HepG2 (cell line): ENCODE results near the gene AGPAT2. TPM values are rescaled to one million over a fixed set of nuclear protein-coding genes. Genes with fewer than 3 reads are reported as not detected.

Experiments used
- ARNT2 ChIP-seq: sonication (generic); formaldehyde crosslinking; IDR thresholded peaks from 2 replicates; pipeline ENCODE4 v1.8.0; 2022; ENCODE audit warnings: mild to moderate bottlenecking, low read depth, missing genetic modification reagents, moderate library complexity
- BRCA1 ChIP-seq: sonication (generic); formaldehyde crosslinking; IDR thresholded peaks from 2 replicates; pipeline ENCODE4 v1.4.0; 2020; ENCODE audit warnings: missing genetic modification reagents
- GABPB1 ChIP-seq: IDR thresholded peaks from 2 replicates; pipeline ENCODE4 v1.6.1; 2016; ENCODE audit warnings: mild to moderate bottlenecking, missing genetic modification reagents, moderate library complexity, missing compliant biosample characterization
- HMG20B ChIP-seq: conservative IDR thresholded peaks from 2 replicates; pipeline ENCODE4 v1.6.1; 2016; ENCODE audit warnings: missing genetic modification reagents, missing compliant biosample characterization
- KDM2A ChIP-seq: sonication (generic); formaldehyde crosslinking; IDR thresholded peaks from 2 replicates; pipeline ENCODE4 v1.4.0; 2020; ENCODE audit warnings: low read depth, missing genetic modification reagents, borderline replicate concordance
- NFATC3 ChIP-seq: sonication (generic); formaldehyde crosslinking; IDR thresholded peaks from 2 replicates; pipeline ENCODE4 v1.5.1; 2020; ENCODE audit warnings: mild to moderate bottlenecking, missing genetic modification reagents
- RAD21 ChIP-seq: fragments of 450-650 bp; formaldehyde crosslinking; IDR thresholded peaks from 2 replicates; pipeline ENCODE4 v1.5.0; 2020; ENCODE audit warnings: mild to moderate bottlenecking
- REL ChIP-seq: sonication (generic); formaldehyde crosslinking; conservative IDR thresholded peaks from 2 replicates; pipeline ENCODE4 v1.8.0; 2022; ENCODE audit warnings: mild to moderate bottlenecking, missing genetic modification reagents, moderate library complexity
- SSRP1 ChIP-seq: IDR thresholded peaks from 2 replicates; pipeline ENCODE4 v1.6.1; 2016; ENCODE audit warnings: control low read depth
- TSC22D2 ChIP-seq: sonication (generic); formaldehyde crosslinking; IDR thresholded peaks from 2 replicates; pipeline ENCODE4 v1.5.1; 2020; ENCODE audit warnings: missing genetic modification reagents, mild to moderate bottlenecking, borderline replicate concordance
- WIZ ChIP-seq: sonication (generic); formaldehyde crosslinking; IDR thresholded peaks from 2 replicates; pipeline ENCODE4 v1.5.1; 2020; ENCODE audit warnings: mild to moderate bottlenecking, missing genetic modification reagents
- ZKSCAN8 ChIP-seq: IDR thresholded peaks from 2 replicates; pipeline ENCODE4 v1.6.1; 2016; ENCODE audit warnings: borderline replicate concordance, missing genetic modification reagents, missing compliant biosample characterization
- ZNF251 ChIP-seq: sonication (generic); formaldehyde crosslinking; IDR thresholded peaks from 2 replicates; pipeline ENCODE4 v1.9.0; 2021; ENCODE audit warnings: mild to moderate bottlenecking, missing genetic modification reagents
- ZNF274 ChIP-seq: sonication (generic); formaldehyde crosslinking; IDR thresholded peaks from 2 replicates; pipeline ENCODE4 v1.5.1; 2020; ENCODE audit warnings: mild to moderate bottlenecking, missing genetic modification reagents
- ZNF605 ChIP-seq: sonication (generic); formaldehyde crosslinking; IDR thresholded peaks from 2 replicates; pipeline ENCODE4 v1.8.0; 2022; ENCODE audit warnings: mild to moderate bottlenecking, missing genetic modification reagents
- ZNF709 ChIP-seq: sonication (generic); formaldehyde crosslinking; IDR thresholded peaks from 2 replicates; pipeline ENCODE4 v1.5.0; 2020; ENCODE audit warnings: mild to moderate bottlenecking, missing genetic modification reagents
- ZNF766 ChIP-seq: sonication (generic); formaldehyde crosslinking; IDR thresholded peaks from 2 replicates; pipeline ENCODE4 v1.5.0; 2020; ENCODE audit warnings: missing genetic modification reagents, borderline replicate concordance
- polyA plus RNA-seq, 8 experiments: library from polyadenylated mRNA; depleted of rRNA in 3 of 8; stranded (reverse) in 7 of 8; unstranded in 1 of 8; fragments of >200 nt; fragmentation: Illumina TruSeq in 4 of 8; extraction: Trizol in 4 of 8; gene quantifications; 2 replicates each; pipeline versions ENCODE4 v1.2.1 to v1.2.3, GENCODE V29; 2011 to 2016; ENCODE audit warnings: low read depth in 4 of 8, missing spikeins in 1 of 8, mixed read lengths in 1 of 8; ENCODE audit not compliant: insufficient read depth in 1 of 8
- total RNA-seq, 5 experiments: library from RNA; depleted of rRNA; stranded (reverse); fragments of >200 nt; fragmentation: Illumina TruSeq; extraction: Trizol; gene quantifications; 2 replicates each; pipeline ENCODE4 v1.2.3, GENCODE V29; 2016; ENCODE audit warnings: low read depth in 1 of 5
- TF ChIP-seq, protein P1 (sequence below): sonication (generic); formaldehyde crosslinking; IDR thresholded peaks from 2 replicates; pipeline ENCODE4 v1.8.0; 2022; ENCODE audit warnings: missing genetic modification reagents, low read depth, mild to moderate bottlenecking, borderline replicate concordance
- TF ChIP-seq, protein P2 (sequence below): IDR thresholded peaks from 2 replicates; pipeline ENCODE4 v1.6.1; 2016
- TF ChIP-seq, protein P3 (sequence below): sonication (generic); formaldehyde crosslinking; IDR thresholded peaks from 2 replicates; pipeline ENCODE4 v1.4.0; 2020; ENCODE audit warnings: mild to moderate bottlenecking, low read depth, missing genetic modification reagents
- TF ChIP-seq, protein P4 (sequence below): sonication (generic); formaldehyde crosslinking; IDR thresholded peaks from 2 replicates; pipeline ENCODE4 v1.4.0; 2020; ENCODE audit warnings: missing genetic modification reagents
- TF ChIP-seq, protein P5 (sequence below): IDR thresholded peaks from 2 replicates; pipeline ENCODE4 v1.6.1; 2016; ENCODE audit warnings: mild to moderate bottlenecking, missing biosample characterization, missing genetic modification reagents
- TF ChIP-seq, protein P6 (sequence below): sonication (generic); formaldehyde crosslinking; IDR thresholded peaks from 2 replicates; pipeline ENCODE4 v1.8.0; 2022; ENCODE audit warnings: missing genetic modification reagents, mild to moderate bottlenecking, inconsistent platforms, borderline replicate concordance
- TF ChIP-seq, protein P7 (sequence below): IDR thresholded peaks from 2 replicates; pipeline ENCODE4 v1.6.1; 2012; ENCODE audit warnings: inconsistent platforms
- TF ChIP-seq, protein P8 (sequence below): IDR thresholded peaks from 2 replicates; pipeline ENCODE4 v1.6.1; 2016; ENCODE audit warnings: low read depth

The AGPAT2 gene
- total and polyA plus RNA-seq, 2 of the 13 experiments (the other 11 are each of a cell fraction or from before 2014, with no cell fraction given) = 3.9 to 25.8 TPM

DNA sequence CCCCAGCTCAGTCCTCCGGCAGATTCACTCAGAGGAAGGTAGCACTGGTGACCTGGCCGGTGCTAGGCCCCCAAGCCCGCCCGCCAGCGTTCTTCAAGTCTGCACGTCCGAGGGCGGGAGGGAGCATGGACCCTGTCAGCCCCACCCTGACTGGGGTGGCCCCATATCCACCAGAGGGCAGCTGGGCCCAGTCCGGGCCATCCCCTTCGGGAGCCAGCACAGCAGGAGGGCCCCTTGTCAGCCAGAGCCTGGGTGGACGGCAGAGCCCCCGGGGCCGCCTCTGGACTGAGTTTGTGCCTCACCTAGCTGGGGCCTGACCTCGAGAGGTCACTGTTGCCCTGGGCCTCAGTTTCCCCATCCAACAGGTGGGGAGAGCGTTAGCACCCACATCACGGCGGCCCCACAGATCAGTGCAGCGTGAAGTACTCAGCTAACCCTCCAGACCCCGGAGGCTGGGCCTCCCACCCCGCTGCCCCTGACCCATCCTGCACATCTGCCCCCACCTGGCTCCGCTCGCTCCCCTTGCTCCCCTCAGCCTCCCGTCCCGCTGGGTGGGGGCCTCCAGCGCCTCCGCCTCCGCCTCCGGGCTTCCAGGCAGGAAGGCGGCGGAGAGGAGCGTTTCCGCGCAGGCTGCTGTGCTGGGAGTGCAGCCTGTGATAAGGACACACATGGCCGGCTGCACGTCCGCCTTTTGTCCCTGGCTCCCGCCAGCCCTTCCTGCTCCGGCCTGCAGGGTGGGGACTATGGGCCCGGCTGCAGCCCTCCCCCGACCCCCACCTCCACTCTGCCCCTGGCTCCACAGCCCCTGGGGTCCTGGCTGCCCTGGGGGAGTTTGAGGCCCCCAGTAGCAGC is 41.1 kb downstream of the AGPAT2 start (continued):
- TF ChIP-seq, protein P1, sequence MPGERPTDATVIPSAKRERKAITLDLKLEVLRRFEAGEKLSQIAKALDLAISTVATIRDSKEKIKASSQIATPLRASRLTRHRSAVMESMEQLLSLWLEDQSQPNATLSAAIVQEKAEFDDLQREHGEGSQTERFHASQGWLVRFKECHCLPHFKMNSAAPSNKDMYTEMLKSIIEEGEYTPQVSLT (CRISPR knock-in tag) = no peak
- no peak for TF ChIP-seq TSC22D2 (CRISPR knock-in tag)
- TF ChIP-seq ARNT2 (CRISPR knock-in tag) = no peak
- TF ChIP-seq GABPB1 (CRISPR knock-in tag) = peak; percentile 51; the same call in 1 of the 2 replicates
- 0 out of 2 replicates have a peak, but pooled peaks have one; percentile 8 for TF ChIP-seq ZNF766 (CRISPR knock-in tag)
- TF ChIP-seq, protein P2, sequence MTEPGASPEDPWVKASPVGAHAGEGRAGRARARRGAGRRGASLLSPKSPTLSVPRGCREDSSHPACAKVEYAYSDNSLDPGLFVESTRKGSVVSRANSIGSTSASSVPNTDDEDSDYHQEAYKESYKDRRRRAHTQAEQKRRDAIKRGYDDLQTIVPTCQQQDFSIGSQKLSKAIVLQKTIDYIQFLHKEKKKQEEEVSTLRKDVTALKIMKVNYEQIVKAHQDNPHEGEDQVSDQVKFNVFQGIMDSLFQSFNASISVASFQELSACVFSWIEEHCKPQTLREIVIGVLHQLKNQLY (CRISPR knock-in tag) = no peak
- no peak for TF ChIP-seq ZNF251 (CRISPR knock-in tag)
- TF ChIP-seq, protein P3, sequence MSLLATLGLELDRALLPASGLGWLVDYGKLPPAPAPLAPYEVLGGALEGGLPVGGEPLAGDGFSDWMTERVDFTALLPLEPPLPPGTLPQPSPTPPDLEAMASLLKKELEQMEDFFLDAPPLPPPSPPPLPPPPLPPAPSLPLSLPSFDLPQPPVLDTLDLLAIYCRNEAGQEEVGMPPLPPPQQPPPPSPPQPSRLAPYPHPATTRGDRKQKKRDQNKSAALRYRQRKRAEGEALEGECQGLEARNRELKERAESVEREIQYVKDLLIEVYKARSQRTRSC (CRISPR knock-in tag) = no peak
- TF ChIP-seq, protein P4, sequence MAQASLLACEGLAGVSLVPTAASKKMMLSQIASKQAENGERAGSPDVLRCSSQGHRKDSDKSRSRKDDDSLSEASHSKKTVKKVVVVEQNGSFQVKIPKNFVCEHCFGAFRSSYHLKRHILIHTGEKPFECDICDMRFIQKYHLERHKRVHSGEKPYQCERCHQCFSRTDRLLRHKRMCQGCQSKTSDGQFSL (CRISPR knock-in tag) = no peak
- no peak for TF ChIP-seq SSRP1 (CRISPR knock-in tag)
- no peak for TF ChIP-seq NFATC3 (CRISPR knock-in tag)
- TF ChIP-seq, protein P5, sequence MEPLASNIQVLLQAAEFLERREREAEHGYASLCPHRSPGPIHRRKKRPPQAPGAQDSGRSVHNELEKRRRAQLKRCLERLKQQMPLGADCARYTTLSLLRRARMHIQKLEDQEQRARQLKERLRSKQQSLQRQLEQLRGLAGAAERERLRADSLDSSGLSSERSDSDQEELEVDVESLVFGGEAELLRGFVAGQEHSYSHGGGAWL (CRISPR knock-in tag) = 0 out of 2 replicates have a peak, but pooled peaks have one; percentile 33
- TF ChIP-seq, protein P6, sequence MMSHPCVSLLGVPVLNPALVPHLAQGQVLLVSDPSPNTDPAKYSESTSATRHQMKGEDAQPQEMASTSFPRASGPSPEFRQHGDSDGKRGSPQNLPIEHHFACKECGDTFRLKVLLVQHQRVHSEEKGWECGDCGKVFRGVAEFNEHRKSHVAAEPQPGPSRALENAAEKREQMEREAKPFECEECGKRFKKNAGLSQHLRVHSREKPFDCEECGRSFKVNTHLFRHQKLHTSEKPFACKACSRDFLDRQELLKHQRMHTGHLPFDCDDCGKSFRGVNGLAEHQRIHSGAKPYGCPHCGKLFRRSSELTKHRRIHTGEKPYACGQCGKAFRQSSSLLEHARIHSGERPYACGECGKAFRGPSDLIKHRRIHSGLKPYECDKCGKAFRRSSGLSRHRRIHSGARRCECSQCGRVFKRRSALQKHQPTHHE (CRISPR knock-in tag) = peak; percentile 65; the same call in 1 of the 2 replicates
- no peak for TF ChIP-seq HMG20B (CRISPR knock-in tag)
- TF ChIP-seq REL (CRISPR knock-in tag) = no peak
- no peak for TF ChIP-seq ZKSCAN8 (CRISPR knock-in tag)
- TF ChIP-seq KDM2A (CRISPR knock-in tag) = peak; percentile 22; the same call in 1 of the 2 replicates
- no peak for TF ChIP-seq BRCA1 (CRISPR knock-in tag)
- TF ChIP-seq, protein P7, sequence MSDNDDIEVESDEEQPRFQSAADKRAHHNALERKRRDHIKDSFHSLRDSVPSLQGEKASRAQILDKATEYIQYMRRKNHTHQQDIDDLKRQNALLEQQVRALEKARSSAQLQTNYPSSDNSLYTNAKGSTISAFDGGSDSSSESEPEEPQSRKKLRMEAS = peak; percentile 72
- peak; percentile 57; the same call in 1 of the 2 replicates for TF ChIP-seq ZNF274 (CRISPR knock-in tag)
- TF ChIP-seq, protein P8, sequence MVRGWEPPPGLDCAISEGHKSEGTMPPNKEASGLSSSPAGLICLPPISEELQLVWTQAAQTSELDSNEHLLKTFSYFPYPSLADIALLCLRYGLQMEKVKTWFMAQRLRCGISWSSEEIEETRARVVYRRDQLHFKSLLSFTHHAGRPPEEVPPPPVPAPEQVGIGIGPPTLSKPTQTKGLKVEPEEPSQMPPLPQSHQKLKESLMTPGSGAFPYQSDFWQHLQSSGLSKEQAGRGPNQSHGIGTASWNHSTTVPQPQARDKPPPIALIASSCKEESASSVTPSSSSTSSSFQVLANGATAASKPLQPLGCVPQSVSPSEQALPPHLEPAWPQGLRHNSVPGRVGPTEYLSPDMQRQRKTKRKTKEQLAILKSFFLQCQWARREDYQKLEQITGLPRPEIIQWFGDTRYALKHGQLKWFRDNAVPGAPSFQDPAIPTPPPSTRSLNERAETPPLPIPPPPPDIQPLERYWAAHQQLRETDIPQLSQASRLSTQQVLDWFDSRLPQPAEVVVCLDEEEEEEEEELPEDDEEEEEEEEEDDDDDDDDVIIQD (CRISPR knock-in tag) = no peak
- TF ChIP-seq RAD21 = no peak
- TF ChIP-seq ZNF605 (CRISPR knock-in tag) = no peak; the same call in 1 of the 2 replicates
- TF ChIP-seq WIZ (CRISPR knock-in tag) = no peak
- TF ChIP-seq ZNF709 (CRISPR knock-in tag) = 0 out of 2 replicates have a peak, but pooled peaks have one; percentile 12
